NB4 (cell line): Measurements from ENCODE around the gene PRKG1.

ENCODE experiments used
- DNase-seq: peaks from one replicate; pipeline ENCODE4 v3.0.0; 2010; ENCODE audit warnings: low read depth
- H3K4me3 ChIP-seq: one replicate; pipeline ENCODE4 v1.5.1; 2011; ENCODE audit warnings: mild to moderate bottlenecking, low read depth, low read length, moderate library complexity
- MYC ChIP-seq: IDR thresholded peaks from 2 replicates; pipeline ENCODE4 v1.6.1; 2011; ENCODE audit warnings: low read depth, low read length
- POLR2A ChIP-seq: IDR thresholded peaks from 2 replicates; pipeline ENCODE4 v1.6.1; 2011; ENCODE audit warnings: mild to moderate bottlenecking; ENCODE audit not compliant: insufficient read length; ENCODE audit errors: extremely low read depth
- TF ChIP-seq, protein P1 (sequence below): IDR thresholded peaks from one replicate; pipeline ENCODE4 v1.5.1; 2012; ENCODE audit warnings: low read depth, low read length
- TF ChIP-seq, protein P2 (sequence below): IDR thresholded peaks from 2 replicates; pipeline ENCODE4 v1.6.1; 2011; ENCODE audit warnings: low read depth, low read length

Gene PRKG1

DNA sequence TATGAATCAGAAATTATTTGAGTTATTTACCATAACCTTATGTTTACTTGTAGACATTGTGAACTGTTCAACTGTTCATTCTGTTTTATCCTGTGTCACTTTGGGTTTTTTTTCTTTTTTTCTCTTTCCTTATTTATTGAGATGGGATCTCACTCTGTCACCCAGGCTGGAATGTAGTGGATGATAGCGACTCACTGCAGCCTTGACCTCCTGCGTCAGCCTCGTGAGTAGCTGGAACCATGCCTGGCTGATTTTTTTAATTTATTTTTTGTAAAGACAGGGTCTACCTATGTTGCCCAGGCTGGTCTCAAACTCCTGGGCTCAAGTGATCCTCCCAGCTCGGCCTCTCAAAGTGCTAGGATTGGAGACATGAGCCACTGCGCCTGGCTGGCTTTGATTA, 528.0 kb downstream of the PRKG1 start:
- TF ChIP-seq, protein P1, sequence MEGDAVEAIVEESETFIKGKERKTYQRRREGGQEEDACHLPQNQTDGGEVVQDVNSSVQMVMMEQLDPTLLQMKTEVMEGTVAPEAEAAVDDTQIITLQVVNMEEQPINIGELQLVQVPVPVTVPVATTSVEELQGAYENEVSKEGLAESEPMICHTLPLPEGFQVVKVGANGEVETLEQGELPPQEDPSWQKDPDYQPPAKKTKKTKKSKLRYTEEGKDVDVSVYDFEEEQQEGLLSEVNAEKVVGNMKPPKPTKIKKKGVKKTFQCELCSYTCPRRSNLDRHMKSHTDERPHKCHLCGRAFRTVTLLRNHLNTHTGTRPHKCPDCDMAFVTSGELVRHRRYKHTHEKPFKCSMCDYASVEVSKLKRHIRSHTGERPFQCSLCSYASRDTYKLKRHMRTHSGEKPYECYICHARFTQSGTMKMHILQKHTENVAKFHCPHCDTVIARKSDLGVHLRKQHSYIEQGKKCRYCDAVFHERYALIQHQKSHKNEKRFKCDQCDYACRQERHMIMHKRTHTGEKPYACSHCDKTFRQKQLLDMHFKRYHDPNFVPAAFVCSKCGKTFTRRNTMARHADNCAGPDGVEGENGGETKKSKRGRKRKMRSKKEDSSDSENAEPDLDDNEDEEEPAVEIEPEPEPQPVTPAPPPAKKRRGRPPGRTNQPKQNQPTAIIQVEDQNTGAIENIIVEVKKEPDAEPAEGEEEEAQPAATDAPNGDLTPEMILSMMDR, result no peak
- TF ChIP-seq, protein P2, sequence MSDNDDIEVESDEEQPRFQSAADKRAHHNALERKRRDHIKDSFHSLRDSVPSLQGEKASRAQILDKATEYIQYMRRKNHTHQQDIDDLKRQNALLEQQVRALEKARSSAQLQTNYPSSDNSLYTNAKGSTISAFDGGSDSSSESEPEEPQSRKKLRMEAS, result no peak
- TF ChIP-seq MYC, result no peak
- H3K4me3 ChIP-seq, result no peak overlapping the region
- no peak for DNase-seq

DNA sequence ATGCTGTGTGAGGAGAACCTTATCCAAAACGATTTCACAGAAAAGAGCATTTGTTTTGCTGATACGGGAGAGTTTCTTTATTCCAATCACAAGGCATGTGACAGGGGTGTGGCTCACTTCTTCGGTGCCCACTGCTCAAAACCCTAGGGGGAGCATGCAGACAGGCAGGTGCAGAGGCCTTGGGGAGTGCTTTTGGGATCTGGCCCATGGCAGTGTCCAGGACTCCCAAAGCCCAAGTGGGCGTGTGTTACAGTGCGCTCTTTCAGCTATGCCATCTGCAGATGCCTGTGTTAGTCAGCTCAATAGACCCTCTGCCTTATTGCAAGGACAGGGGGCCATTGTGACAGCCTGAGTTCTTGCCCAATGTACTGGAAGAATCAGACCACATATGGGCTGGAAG, 530.3 kb downstream of the PRKG1 start:
- no peak overlapping the region for H3K4me3 ChIP-seq
- no peak for DNase-seq
- TF ChIP-seq MYC (no peak), POLR2A (no peak)
- TF ChIP-seq, protein P1, result no peak
- TF ChIP-seq, protein P2, result no peak

DNA sequence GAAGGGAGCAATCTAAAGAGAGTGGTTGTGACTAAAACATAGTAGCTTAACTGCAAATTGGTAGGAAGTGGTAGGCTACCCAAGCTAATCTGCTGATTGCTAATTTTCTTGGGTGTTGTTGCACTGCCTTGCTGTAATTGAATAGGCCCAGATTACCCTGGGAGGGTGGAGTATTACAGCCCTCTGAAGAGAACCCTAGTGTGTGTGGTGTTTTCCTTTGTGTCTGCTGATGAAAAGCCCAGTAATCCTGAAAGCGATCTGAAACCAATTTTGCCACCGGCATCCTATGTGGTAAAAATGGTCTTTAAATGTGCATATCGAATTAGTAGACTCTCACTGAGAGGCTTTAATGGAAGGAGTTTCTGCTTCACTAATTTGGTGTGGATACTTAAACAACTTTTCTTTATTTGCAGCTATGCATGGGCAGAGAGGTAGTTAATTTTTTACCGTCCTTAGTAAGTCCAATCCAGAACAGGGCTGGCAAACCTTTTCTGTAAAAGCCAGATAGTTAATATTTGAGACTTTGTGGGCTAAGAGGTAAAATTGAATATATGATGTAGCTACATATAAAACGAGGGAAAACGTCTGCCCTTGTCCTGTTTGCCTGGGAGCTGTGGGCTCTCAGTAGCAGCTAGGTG, 532.7 kb downstream of the PRKG1 start:
- H3K4me3 ChIP-seq, result no peak overlapping the region
- DNase-seq, result no peak
- TF ChIP-seq POLR2A, result no peak
- TF ChIP-seq, protein P2, result no peak
- no peak for TF ChIP-seq MYC
- TF ChIP-seq, protein P1, result no peak

DNA sequence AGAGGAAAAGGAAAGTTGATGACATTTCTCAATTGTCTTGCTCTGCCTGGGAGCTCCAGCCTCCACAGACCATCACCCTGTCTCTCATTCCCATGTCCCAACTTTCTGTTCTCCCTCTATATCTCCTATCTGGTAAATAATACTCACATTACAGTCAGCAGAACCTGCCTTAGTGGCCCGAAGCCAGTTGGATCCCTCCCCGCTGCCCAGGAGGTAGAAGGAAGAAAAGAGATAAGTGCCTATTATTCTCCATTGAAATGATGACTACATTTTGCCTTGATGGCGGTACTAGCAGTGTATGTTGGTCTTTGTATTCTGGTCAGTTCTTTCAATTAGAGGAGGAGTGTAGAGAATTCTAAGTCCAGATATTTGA, 533.2 kb downstream of the PRKG1 start:
- no peak for DNase-seq
- no peak overlapping the region for H3K4me3 ChIP-seq
- TF ChIP-seq MYC (no peak), POLR2A (no peak)
- TF ChIP-seq, protein P2, result no peak
- TF ChIP-seq, protein P1, result no peak

DNA sequence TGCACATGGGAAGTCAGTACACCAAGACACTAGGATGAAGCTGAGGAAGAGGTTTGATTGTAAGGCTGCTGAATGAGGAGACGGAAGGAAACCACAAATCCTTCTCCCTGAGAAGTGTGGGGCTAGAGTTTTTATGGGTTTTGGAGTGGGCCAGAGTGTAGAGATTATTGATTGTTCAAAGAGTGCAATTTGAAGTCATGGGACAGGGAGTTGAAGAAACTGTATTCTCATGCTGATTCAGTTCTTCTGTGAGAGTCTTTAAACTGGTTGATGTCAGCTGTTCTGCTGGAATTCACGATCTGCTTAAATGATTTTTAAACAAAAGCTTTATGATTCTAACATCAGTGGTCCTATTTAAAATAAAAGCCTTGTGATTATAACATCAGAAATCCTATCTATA, 533.9 kb downstream of the PRKG1 start:
- TF ChIP-seq MYC (no peak), POLR2A (no peak)
- TF ChIP-seq, protein P2, result no peak
- TF ChIP-seq, protein P1, result no peak
- DNase-seq, result no peak
- no peak overlapping the region for H3K4me3 ChIP-seq
